Stimulated activated CD4-positive, alpha-beta T cell treated with anti-CD3 and anti-CD28 coated beads, Interleukin-1b, Interleukin-23, amount 100 ng/mL, for 4 hours (primary cell): ENCODE measurements around the gene TBC1D22A.

Experiments used
- DNase-seq, 2 donors: peaks; one replicate each; pipeline ENCODE4 v3.0.0-alpha.2; 2020; ENCODE audit warnings: low read depth in 2 of 2

TBC1D22A gene

DNA sequence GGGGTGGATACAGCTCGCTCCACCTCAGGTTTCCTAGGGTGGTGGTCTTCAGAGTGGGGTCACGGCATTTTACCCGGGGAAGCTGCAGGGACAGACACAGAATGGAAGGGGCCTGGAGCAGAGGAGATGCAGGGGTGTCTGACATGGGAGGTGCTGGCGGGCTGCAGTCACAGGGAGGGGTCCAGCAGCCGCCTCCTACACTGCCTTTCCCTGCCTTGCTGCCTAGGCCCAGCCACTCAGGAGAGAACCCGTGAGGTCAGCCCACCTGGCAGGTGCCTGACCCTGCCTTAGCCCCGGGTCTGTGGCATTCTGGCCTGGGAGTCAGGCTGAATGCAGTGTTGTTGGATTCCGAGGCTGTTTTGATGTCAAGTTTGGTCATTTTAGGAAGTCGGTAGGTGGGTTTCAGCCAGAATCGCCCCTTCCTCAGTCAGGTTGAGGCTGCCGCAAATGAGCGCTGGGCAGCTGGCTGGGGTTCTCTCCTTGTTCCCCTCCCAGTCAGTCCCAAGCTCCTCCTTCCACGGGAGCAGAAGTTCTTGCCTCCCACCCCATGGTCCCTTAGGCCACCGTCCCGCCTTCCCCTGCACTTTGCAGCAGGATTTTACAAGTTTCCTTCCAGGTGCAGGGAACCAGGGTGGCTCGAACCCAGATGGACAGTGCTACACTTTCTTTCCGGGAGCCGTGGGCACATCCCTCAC lies 294.5 kb downstream of the TBC1D22A start:
- no peak for DNase-seq

DNA sequence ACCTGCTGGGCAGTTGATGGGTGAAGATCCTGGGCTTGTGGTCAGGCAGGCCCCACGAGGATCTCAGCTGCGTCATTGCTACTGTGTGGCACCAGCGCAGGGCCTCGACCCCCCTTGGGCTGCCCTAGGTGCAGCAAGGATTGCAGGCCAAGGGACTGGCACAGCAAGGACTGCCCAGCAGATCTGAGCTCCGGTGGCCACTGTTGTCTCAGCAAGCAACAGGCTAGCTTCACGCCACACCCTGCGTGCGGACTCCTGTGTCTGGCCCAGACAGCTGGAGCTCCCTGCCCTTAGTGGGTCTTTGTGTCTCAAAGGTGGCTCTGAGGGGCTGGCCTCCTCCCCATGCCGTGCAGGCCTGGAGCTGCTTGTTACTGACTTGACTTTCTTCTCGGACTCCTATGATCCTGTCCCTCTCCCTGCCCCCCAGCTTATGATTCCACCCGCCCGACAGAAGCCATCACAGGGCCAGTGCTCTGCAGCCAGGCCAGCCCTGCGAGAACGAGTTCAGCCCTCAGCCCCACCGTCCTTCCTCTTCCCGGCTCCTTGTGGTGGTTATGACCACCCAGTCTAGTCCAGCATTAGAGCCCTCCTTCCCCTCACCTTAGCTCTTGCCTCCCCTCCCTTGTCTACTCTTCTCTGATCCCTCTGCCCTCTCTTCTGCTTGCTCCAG lies 295.6 kb downstream of the TBC1D22A start:
- DNase-seq = no peak

DNA sequence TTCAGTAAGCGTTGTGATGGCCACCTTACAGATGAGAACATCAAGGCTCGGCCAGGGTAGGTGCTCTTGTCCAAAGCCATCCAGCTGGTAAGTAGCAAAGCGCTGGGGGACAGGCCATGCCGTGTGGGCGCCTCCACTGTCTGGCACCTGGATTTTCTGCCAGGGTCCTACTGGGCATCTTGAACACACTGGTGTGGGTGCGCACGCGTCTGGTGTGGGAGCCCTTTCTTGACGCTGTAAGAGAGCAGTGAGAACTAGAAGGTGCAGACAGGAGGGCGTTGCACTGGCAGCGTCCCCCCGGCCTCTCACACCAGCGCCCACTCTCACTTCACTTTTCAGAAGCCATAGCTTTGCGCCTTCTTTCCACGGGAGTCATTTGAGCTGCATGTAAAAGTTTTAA lies 296.6 kb downstream of the TBC1D22A start:
- DNase-seq = no peak

DNA sequence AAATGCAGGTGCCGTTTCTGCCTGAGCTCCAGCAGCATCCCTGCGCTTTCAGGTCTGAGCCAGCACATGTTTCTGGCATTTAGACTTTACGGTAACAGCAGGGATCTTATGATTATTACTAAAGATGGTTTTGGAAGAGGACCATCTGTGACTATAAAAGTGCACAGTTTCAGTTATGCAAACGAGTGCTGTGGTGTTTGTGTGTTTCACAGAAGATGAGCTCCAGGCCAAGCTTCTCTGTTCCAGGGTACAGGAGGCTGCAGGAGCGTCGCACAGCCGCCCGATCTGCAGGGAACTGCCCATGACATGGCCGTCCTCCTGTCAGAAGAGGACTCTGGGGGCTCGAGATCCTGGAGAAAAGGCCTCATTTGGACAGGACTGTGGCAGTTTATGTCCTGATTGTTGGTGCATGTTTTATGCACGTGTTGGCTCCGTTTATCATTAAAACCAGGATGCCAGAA lies 297.3 kb downstream of the TBC1D22A start:
- DNase-seq = no peak

DNA sequence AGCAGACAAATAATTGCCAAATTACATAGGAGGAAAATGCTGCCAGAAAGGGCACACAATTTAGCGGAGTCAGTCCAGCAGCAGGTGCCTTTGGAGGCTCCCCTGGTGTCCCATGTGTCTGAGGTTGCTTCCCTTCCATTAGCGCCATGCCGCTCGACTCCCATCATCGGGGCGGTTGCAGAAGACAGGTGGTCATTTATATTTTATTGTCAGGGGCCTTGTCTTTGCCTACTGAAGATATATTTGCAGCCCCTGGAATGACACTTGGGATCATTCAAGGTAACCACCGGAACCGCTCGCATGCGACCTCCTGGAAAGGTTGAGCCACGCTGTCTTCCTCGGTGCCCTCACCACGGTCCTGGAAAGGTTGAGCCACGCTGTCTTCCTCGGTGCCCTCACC lies 298.3 kb downstream of the TBC1D22A start:
- no peak for DNase-seq

DNA sequence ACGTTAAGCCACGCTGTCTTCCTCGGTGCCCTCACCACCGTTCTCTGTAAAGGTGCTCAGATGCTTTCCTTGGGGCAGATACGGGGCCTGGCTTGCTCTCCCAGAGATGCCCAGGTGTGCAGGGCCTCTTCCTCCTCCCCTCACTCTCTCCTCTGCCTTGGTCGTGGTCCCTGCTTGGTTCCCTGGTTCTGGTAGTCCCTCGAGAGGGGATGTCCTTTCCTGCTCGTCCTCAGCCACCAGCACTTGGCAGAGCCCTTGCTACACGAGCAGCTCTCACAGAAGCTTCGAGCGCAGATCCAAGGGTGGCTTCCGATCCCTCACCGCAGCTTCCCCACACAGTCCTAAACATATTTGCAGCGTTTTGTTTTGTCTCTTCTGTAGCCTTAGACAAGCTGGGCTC lies 298.8 kb downstream of the TBC1D22A start:
- DNase-seq = no peak

DNA sequence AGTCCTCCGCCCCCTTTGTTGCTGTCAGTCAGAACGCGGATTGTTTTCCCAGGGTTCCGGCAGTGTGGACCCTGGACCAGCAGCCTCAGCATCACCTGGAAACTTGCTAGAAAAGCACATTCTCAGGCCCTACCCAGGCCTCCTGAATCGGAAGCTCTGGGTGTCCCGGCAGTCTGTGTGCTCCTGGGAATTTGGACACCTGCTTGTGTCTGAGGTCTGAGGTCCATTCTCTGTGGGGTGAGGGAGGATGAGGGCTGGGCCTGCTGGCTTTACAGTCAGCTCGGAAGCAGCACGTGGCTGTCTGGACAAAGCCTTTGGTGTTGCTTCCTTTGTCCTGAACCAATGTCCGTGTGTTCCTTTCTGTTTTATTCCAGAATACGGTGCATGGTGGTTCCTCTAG lies 299.7 kb downstream of the TBC1D22A start:
- DNase-seq = no peak

DNA sequence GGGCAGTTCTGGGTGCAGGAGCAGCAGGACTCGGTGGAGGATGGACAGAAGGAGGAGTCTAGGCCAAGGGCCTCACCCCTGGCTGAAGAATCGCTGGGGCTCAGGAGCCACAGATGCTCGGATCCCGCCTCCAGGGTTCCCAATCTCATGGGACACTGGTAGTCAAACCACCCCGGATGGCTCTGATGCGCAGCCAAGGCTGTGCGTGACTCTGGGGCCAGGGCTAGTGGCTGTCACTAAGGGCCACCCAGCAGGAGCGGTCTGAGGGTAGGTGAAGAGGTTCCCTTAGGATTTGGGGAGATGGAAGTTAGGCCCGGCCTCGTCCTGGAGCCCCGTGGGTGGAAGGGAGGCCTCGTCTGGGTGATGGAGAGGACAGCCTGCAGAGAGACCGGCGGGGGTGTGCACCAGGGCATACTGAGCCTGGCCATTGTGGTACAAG lies 300.6 kb downstream of the TBC1D22A start:
- no peak for DNase-seq

DNA sequence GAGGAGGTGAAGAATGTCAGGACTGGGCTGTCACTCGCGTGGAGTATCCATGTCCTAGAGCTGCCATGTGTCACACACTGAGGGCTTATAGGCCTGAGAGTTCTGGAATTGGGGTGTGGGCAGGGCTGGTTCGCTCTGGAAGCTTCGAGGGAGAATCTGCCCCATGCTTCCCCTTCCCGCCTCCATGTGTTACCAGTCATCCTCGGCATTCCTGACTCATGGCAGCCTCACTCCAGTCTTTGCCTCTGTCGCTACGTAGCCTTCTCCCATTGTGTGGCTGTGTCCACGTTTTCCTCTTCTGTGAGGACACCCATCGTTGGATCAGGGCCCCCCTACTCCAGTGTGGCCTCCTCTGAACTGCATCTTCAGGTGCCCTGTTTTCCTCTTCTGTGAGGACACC lies 301.2 kb downstream of the TBC1D22A start:
- no peak for DNase-seq

DNA sequence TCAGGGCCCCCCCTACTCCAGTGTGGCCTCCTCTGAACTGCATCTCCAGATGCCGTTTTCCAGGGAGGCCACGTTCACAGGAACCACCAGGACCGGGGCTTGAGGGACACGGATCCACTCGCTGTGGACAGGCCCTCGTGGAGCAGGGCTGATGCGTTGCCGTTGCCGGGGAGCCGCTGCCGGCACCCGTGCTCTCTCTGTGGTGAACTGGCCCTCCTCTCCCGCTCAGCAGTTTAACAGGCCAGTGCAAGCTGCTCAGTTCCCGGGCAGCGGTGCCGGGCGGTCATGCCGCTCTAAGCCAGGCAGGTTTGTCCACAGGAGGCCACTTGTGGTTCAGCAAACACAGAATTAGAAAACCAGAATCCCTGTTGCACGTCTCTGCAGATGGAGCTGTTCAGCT lies 301.6 kb downstream of the TBC1D22A start:
- DNase-seq = no peak

DNA sequence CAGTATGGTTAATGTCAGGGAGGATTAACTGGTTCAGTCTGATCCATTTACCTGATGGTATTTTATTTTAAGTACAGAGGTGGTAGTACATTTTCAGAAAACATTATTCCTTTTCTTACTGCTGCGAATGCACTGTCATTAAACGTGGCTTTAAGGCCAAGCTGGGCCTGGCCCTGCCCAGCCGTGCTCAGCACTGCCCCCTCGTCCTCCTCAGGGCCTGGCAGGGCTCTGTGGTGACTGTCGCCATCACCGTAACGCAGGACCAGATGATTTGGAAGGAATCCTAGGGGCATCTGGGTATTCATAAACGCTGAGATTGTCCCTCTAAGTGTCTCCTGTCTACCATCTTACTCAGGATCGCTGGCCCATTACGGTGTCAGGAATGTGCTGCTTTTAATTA lies 302.0 kb downstream of the TBC1D22A start:
- no peak for DNase-seq

DNA sequence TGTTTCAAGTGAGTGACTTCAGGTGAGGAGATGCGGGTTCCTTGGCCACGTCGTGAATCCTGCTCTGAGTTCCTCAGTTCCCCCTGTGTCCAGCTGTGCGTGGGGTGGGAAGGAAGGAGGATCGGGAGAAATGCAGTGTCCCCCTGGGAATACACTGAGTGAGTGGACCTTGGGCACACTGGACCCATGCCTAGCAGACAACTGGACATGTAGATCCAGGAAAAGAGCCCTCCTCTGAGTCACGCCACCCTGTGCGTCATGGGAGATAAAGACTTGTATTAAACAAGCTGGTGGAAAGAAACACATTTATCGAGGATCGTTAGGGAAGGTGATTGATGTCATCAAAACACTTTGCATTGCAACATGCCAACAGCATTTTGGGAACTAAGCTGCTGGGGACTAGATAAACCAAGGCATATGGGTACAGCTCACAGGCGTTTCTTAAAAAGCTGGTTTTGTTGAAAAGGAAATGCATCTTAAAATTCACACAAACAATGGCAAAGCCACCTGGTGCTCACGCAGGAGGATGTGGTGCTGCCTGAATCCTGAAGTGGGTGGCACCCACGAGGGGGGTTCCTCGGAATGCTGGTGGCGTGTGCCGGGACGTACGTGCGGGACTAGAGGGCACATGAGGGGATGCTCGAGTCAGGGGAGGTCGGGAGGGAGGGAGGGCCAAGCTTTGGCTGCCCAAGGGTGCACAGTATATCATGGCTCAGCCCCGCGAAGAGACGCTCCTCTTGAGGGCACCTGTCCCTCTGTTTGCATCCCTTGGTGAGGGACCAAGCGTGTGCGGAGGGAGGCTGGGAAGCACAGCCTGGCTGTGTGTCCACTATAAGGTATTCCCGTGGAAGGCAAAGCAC lies 303.5 kb downstream of the TBC1D22A start:
- no peak for DNase-seq

DNA sequence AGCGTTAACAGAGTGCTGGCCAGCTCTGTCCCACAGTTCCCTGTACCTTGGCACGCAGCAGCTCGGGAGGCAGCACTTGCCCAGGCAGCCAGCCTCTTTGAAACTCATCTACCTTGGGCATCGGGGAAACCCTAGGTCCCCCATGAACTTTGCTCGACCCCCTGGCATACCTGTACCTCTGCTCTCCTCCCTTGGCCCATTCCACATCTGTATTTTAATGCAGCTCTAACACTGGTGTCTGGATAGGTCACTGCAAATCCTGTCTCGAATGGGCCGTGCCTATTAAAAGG lies 304.1 kb downstream of the TBC1D22A start:
- no peak for DNase-seq

DNA sequence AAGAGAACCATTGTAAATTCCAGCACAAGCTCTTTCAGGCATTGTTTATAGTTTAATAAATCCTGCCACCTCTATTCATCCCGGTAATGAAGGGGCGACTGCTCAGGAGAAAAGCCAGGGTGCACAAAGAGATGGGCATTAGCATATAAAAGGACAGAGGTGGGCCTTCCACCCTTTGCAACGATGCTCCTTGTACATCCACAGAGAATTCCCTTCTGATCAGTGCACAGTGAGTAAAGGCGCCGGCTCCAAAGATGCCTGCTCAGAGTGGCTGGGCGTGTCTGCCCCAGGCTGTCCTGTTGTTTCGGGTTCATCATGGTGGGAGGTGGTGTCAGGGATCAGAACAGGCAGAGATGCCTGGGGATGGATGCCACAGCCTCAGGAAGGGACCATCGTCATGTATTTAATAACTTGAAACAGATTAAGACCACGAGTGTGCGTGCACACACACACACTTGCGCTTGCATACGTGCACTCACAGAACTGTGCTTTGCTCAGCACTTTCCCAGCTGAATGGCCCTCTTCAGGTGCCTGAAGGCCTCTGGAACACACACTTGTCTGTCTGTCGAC lies 305.0 kb downstream of the TBC1D22A start:
- DNase-seq = no peak

DNA sequence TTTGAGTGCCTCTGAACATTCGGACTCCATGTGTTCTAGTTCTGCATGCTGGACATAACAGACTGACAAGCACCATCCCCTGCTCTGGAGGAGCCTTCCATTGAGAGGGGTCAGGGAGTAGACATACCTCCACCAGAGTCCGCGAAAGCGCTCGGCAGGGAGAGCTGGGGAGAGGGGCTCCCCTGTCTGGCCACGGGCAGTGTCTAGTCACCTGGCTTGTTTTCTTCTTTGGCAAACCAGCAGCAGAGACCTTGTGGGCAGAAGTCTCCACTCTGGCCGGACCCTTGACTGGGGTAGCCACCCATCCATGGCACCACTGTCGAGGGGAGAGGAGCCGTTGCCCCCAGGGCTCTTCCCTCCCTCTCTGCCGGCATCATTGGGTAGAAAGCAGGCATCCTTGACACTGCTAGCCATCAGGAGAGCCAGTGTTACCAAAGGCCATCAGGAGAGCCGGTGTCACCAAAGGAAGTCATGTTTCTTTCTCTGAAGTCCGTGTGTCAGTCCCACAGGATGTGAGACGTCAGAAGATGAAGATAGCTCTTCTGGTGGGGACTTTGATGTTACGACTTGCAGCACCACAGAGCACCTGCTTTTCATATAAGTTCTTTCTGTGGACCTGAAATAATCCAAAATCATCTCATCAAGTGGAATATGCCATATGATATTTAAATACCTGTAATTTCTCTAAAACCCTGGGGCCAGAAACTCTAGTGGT lies 305.6 kb downstream of the TBC1D22A start:
- DNase-seq = no peak

DNA sequence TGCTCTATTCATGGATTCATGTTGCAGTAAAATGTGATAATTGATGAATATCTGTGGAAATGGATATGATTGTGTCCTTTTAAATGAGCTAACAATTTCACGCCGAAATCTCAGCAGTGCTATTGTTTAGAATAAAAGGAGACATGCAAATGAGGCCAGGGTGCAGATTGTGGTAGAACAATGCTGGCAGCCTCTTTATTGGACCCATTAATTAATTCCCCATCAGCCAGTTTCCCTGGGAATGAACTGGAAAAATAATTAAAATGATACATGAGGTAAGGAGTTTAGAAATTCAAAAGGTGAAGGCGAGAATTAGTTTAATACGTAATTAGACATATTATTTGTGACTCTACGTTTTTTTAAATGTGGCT lies 306.2 kb downstream of the TBC1D22A start:
- DNase-seq = no peak

DNA sequence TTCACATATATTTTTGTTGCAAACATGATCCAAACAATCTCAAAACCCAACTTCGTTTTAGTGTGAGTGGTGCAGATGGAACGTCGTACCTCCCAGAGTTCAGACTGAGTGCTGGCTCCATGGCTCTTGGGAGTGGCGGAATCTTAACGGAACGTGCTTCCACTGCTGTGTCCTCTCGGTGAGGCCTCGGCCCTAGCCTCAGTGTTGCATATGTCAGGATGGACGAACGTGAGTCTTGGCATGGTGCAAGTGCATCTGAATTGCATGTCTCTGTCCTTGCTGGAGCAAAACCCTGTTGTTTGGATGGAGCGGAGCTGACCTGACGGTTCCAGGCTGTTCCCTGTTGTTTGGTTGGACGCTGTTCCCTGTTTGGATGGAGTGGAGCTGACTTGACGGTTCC lies 306.8 kb downstream of the TBC1D22A start:
- no peak for DNase-seq

DNA sequence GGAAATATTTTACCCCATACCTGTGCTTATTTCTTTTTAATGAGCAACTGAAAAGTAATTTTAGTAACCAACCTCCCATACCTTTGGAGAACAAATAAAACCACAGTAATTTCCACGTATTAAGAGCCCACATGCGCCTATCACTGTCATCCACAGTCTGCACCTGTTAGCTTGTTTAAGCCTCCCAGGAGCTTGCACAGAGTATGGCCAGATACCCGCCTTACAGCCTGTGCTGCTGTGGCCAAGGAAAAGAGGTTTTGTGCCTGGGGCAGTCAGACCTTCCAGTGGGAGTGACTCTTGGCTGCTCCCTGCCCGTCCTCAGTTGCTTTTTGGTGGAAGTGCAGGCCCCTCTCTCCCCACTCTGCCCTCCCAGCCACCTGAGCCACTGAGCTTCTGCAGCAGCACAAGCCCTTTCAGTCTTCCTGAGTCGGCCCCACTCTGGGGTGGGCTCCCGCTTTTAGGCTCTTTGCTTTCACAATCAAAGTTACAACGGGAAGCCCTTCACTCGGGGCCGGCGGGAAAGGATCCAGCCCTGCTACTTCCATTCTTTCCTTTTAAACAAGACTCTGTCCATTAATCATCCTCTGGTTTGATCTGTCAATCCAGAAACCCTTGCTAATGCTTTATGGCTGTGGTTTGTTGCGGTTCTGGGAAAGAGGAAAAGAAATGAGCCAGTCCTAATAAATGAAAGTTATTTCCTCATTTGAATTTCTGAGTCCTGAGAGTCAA lies 308.8 kb downstream of the TBC1D22A start:
- no peak for DNase-seq

DNA sequence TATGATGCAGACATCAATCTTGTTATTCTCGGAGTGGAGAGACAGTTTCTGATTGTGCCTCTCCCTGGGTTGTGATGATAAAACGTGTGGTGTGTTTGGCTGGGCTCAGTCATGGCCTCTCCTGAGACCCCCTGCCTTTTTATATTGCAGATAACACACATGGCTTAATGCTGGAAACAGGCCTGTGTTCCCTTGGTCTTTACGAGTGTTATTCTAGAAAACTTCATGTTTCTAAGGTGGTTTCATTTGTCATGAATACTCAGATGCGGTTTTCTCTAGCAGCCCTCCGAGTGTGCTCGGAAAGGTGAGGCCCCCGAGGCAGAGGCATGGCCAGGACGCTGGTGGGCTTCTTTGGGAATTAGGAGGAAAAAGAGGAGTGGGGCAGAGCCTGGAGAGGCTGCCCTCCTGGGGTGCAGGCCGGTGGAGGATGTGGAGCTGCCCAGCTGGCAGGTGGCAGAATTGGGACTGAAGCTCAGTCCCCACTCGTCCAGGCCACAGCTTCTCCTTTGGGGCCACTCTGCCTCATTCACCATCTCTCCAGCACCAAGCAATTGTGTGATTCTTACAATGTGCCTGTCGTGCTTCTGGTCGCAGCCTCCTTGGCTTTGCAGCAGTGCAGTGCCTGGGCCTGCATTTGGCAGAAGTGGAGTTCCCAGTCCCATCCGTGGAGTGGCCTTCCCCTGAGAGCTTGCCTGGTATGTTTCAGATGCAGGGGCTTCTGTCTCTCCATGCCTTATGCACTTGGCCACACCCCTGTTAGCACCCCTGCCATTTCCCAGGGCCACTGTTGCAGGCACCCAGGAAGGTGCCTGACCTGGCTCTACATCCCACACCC lies 309.6 kb downstream of the TBC1D22A start:
- no peak for DNase-seq

DNA sequence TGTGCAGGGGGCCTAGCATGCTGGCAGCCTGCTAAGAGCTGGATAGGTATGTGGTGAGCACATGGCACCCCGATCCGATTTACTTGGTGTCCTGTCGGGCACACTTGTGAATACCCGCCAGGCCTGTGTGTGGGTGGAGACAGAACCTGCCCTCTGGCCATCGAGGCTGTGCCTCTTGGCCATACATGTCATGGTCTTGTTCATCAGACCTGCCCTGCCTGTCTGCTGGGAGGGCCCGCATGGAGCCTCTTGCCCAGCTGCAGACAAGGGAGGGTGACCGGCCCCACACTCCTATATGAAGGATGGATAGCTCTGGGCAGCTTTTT lies 310.2 kb downstream of the TBC1D22A start:
- no peak for DNase-seq

DNA sequence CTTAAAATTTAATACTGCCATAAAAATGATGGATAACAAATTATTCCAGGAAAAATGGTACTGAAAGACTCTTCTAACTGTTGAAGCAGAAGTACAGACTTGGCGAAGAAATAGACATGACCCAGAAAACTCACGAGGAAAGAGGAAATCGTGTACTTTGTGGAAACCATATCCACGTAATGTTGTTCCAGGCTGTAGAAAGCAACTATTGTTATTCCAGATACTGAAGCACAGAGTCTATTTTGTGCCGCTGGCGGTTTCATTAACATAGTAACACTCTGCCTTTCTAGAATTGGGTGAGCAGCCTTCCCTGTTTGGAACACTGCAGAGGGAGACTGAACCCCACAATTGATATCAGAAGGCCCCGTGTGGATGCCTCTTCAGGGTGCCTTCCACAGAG lies 310.6 kb downstream of the TBC1D22A start:
- no peak for DNase-seq
